H1 (cell line): Measurements from ENCODE around the gene KRTAP10-7. TPM values are rescaled to one million over a fixed set of nuclear protein-coding genes. Genes with fewer than 3 reads are reported as not detected.

Source experiments
- CTCF ChIA-PET: fragments of 300-600 bp; sonication (Branson Sonifier 250); formaldehyde crosslinking; loops from one replicate; lab custom pipeline; 2021; ENCODE audit not compliant: partially characterized antibody; lab: Charles Lee
- POLR2A ChIA-PET: fragments of 300-600 bp; sonication (Branson Sonifier 250); formaldehyde crosslinking; loops from one replicate; lab custom pipeline; 2021; ENCODE audit warnings: inconsistent platforms; ENCODE audit not compliant: partially characterized antibody; lab: Charles Lee
- DNase-seq, 2 experiments: peaks; one replicate each; pipeline versions ENCODE4 v3.0.0 to v3.0.0-alpha.2; 2010 to 2022; ENCODE audit warnings: low spot score in 2 of 2, low read depth in 1 of 2, mixed read lengths in 1 of 2
- FAIRE-seq: peaks from 2 replicates; lab custom pipeline; 2011; peaks lifted over from hg19 to GRCh38; lab: Jason Lieb, UNC
- H2AFZ ChIP-seq: 2 replicates; pipeline ENCODE4 v1.8.1; 2012; ENCODE audit warnings: low read length, inconsistent platforms
- H2AK5ac ChIP-seq: 2 replicates; pipeline ENCODE4 v1.6.1; 2013; ENCODE audit warnings: low read depth, low read length
- H2BK120ac ChIP-seq: replicated peaks from 2 replicates; pipeline ENCODE3; 2013; ENCODE audit warnings: low read depth, low read length, inconsistent platforms
- H2BK12ac ChIP-seq: 2 replicates; pipeline ENCODE4 v1.6.1; 2013; ENCODE audit warnings: low read depth, low read length
- H2BK15ac ChIP-seq: 2 replicates; pipeline ENCODE4 v1.6.1; 2013; ENCODE audit warnings: low read length
- H2BK20ac ChIP-seq: 2 replicates; pipeline ENCODE4 v1.6.1; 2013; ENCODE audit warnings: low read length
- H2BK5ac ChIP-seq: 2 replicates; pipeline ENCODE4 v1.6.1; 2013; ENCODE audit warnings: low read depth, low read length
- H3K14ac ChIP-seq: 2 replicates; pipeline ENCODE4 v1.6.1; 2013; ENCODE audit warnings: inconsistent platforms; ENCODE audit not compliant: insufficient read length
- H3K18ac ChIP-seq: 2 replicates; pipeline ENCODE4 v1.6.1; 2013; ENCODE audit warnings: low read length; ENCODE audit errors: extremely low read depth
- H3K23ac ChIP-seq: 2 replicates; pipeline ENCODE4 v1.6.1; 2013; ENCODE audit warnings: inconsistent platforms; ENCODE audit not compliant: insufficient read length
- H3K23me2 ChIP-seq: 2 replicates; pipeline ENCODE4 v1.6.1; 2013; ENCODE audit warnings: low read depth, low read length
- H3K27ac ChIP-seq: 2 replicates; pipeline ENCODE4 v1.6.1; 2011; ENCODE audit warnings: low read depth, low read length, inconsistent platforms
- H3K27me3 ChIP-seq, 4 experiments: replicated peaks in 1 of 4; 1 replicate in 1 of 4; 2 replicates in 3 of 4; pipeline versions ENCODE4 v1.6.1 to v1.8.1; 2011 to 2013; ENCODE audit warnings: low read length in 3 of 4, mild to moderate bottlenecking in 3 of 4, inconsistent platforms in 2 of 4, mixed read lengths in 2 of 4, moderate library complexity in 1 of 4; ENCODE audit not compliant: control insufficient read depth in 3 of 4, insufficient read depth in 3 of 4; ENCODE audit errors: extremely low read depth in 1 of 4
- H3K36me3 ChIP-seq, 4 experiments: 2 replicates each; pipeline versions ENCODE4 v1.6.1 to v1.8.1; 2011 to 2013; ENCODE audit warnings: mild to moderate bottlenecking in 4 of 4, low read length in 3 of 4, moderate library complexity in 2 of 4, control low read depth in 1 of 4, inconsistent platforms in 1 of 4; ENCODE audit not compliant: insufficient read depth in 4 of 4, control insufficient read depth in 2 of 4
- H3K4ac ChIP-seq: replicated peaks from 2 replicates; pipeline ENCODE3; 2013; ENCODE audit warnings: low read length, low read depth, mixed read lengths, inconsistent platforms; ENCODE audit not compliant: insufficient read length
- H3K4me1 ChIP-seq, 4 experiments: replicated peaks in 1 of 4; 1 replicate in 1 of 4; 2 replicates in 3 of 4; pipeline versions ENCODE4 v1.6.1 to v1.8.1; 2011 to 2013; ENCODE audit warnings: low read length in 3 of 4, inconsistent platforms in 2 of 4, mixed read lengths in 1 of 4; ENCODE audit not compliant: insufficient read depth in 4 of 4, control insufficient read depth in 3 of 4
- H3K4me2 ChIP-seq, 2 experiments: 2 replicates each; pipeline versions ENCODE4 v1.6.1 to v1.8.1; 2011 to 2013; ENCODE audit warnings: low read depth in 2 of 2, low read length in 2 of 2, control low read depth in 1 of 2, inconsistent platforms in 1 of 2, mild to moderate bottlenecking in 1 of 2; ENCODE audit not compliant: insufficient read depth in 1 of 2
- H3K4me3 ChIP-seq, 4 experiments: fragments of 200-600, 300-600 bp in 1 of 4; sonication (generic), shearing (Covaris generic), sonication (Bioruptor Twin) in 1 of 4; 2 replicates each; pipeline versions ENCODE4 v1.5.1 to v1.8.1; 2011 to 2016; ENCODE audit warnings: low read length in 4 of 4, low read depth in 3 of 4, control low read depth in 2 of 4, inconsistent platforms in 2 of 4, mild to moderate bottlenecking in 2 of 4, mixed read lengths in 1 of 4, moderate library complexity in 1 of 4; ENCODE audit not compliant: insufficient read depth in 2 of 4; ENCODE audit errors: extremely low read depth in 1 of 4
- H3K56ac ChIP-seq: replicated peaks from 2 replicates; pipeline ENCODE3; 2013; ENCODE audit warnings: low read depth, mild to moderate bottlenecking, mixed read lengths, low read length, inconsistent platforms; ENCODE audit not compliant: insufficient read length
- H3K79me1 ChIP-seq: 2 replicates; pipeline ENCODE4 v1.6.1; 2013; ENCODE audit warnings: low read depth, low read length, control low read depth
- H3K79me2 ChIP-seq, 2 experiments: 2 replicates each; pipeline versions ENCODE4 v1.6.1 to v1.8.1; 2012 to 2013; ENCODE audit warnings: low read length in 2 of 2, mild to moderate bottlenecking in 2 of 2, inconsistent platforms in 1 of 2; ENCODE audit not compliant: insufficient read depth in 2 of 2, control insufficient read depth in 1 of 2
- H3K9ac ChIP-seq, 4 experiments: replicated peaks in 1 of 4; 1 replicate in 1 of 4; 2 replicates in 3 of 4; pipeline versions ENCODE4 v1.6.1 to v1.8.1; 2011 to 2013; ENCODE audit warnings: low read depth in 3 of 4, low read length in 3 of 4, control low read depth in 2 of 4, mild to moderate bottlenecking in 2 of 4, moderate library complexity in 2 of 4, inconsistent platforms in 1 of 4; ENCODE audit errors: extremely low read depth in 1 of 4
- H3K9me3 ChIP-seq, 2 experiments: 2 replicates each; pipeline versions ENCODE4 v1.6.1 to v1.8.1; 2012 to 2013; ENCODE audit warnings: mild to moderate bottlenecking in 2 of 2, moderate library complexity in 2 of 2, control low read depth in 1 of 2, inconsistent platforms in 1 of 2, low read depth in 1 of 2, low read length in 1 of 2, mixed read lengths in 1 of 2; ENCODE audit not compliant: insufficient read depth in 2 of 2
- H4K20me1 ChIP-seq, 2 experiments: replicated peaks in 1 of 2; 2 replicates each; pipeline versions ENCODE3 to v1.8.1; 2011 to 2013; ENCODE audit warnings: inconsistent platforms in 2 of 2, low read length in 2 of 2, mild to moderate bottlenecking in 1 of 2; ENCODE audit not compliant: insufficient read depth in 2 of 2, control insufficient read depth in 1 of 2
- H4K5ac ChIP-seq: 2 replicates; pipeline ENCODE4 v1.6.1; 2013; ENCODE audit warnings: low read length, low read depth, mixed read lengths, inconsistent platforms; ENCODE audit not compliant: insufficient read length
- H4K8ac ChIP-seq: 2 replicates; pipeline ENCODE4 v1.8.0; 2013; ENCODE audit warnings: mild to moderate bottlenecking, moderate library complexity, low read length, inconsistent platforms; ENCODE audit not compliant: insufficient read depth; ENCODE audit errors: extremely low read depth
- H4K91ac ChIP-seq: replicated peaks from 2 replicates; pipeline ENCODE3; 2013; ENCODE audit warnings: low read length, mixed read lengths, inconsistent platforms; ENCODE audit not compliant: insufficient read length
- CREB1 ChIP-seq: IDR thresholded peaks from 2 replicates; pipeline ENCODE4 v1.6.1; 2012; ENCODE audit warnings: inconsistent platforms
- HDAC2 ChIP-seq, 2 experiments: fragments of 300-600 bp in 1 of 2; sonication (generic) in 1 of 2; IDR thresholded peaks; 2 replicates each; pipeline ENCODE4 v1.6.1; 2011 to 2012; ENCODE audit warnings: low read depth in 2 of 2, low read length in 2 of 2, mild to moderate bottlenecking in 2 of 2, moderate library complexity in 2 of 2, borderline replicate concordance in 1 of 2, inconsistent platforms in 1 of 2
- PHF8 ChIP-seq: fragments of 200-600 bp; sonication (generic); conservative IDR thresholded peaks from 2 replicates; pipeline ENCODE4 v1.7.1; 2012; ENCODE audit warnings: low read depth, mild to moderate bottlenecking, inconsistent platforms, low read length, moderate library complexity
- USF2 ChIP-seq: IDR thresholded peaks from 2 replicates; pipeline ENCODE4 v1.6.1; 2011; ENCODE audit warnings: low read length, improper control_type of control experiment
- WGBS, 2 experiments: shearing (Covaris generic) in 1 of 2; methylation state at CpG; one replicate each; pipeline versions ENCODE4 v1.1.6 to v1.1.7; 2013 to 2015; ENCODE audit warnings: low lambda C conversion rate in 2 of 2, mixed read lengths in 2 of 2, inconsistent platforms in 1 of 2, low coverage in 1 of 2, missing lambda C conversion rate in 1 of 2; ENCODE audit not compliant: insufficient replicate concordance in 2 of 2, insufficient coverage in 1 of 2, insufficient read length in 1 of 2; ENCODE audit errors: extremely low coverage in 1 of 2, missing lambda C conversion rate in 1 of 2; 5-methylcytosine and 5-hydroxymethylcytosine counted together
- polyA plus RNA-seq, 7 experiments: library from polyadenylated mRNA; depleted of rRNA in 3 of 7; stranded (reverse) in 5 of 7; unstranded in 2 of 7; fragments of >200 nt in 5 of 7; fragments of 200-250 nt in 2 of 7; gene quantifications; 1 replicate in 5 of 7; 2 replicates in 1 of 7; 4 replicates in 1 of 7; pipeline versions ENCODE4 v1.2.1 to v1.2.3, GENCODE V29; 2011 to 2013; ENCODE audit warnings: missing spikeins in 2 of 7, mixed read lengths in 2 of 7
- total RNA-seq: library from RNA; stranded (reverse); fragmentation: NEBNext Ultra II Directional; extraction: Animal tissue kit (Norgen Biotek cat#: 25700); gene quantifications from 2 replicates; pipeline ENCODE4 v1.2.1, GENCODE V29; 2021

Gene KRTAP10-7
- total and polyA plus RNA-seq, 2 of the 8 experiments (the other 6 are each of a cell fraction or from before 2014, with no cell fraction given): not detected

DNA sequence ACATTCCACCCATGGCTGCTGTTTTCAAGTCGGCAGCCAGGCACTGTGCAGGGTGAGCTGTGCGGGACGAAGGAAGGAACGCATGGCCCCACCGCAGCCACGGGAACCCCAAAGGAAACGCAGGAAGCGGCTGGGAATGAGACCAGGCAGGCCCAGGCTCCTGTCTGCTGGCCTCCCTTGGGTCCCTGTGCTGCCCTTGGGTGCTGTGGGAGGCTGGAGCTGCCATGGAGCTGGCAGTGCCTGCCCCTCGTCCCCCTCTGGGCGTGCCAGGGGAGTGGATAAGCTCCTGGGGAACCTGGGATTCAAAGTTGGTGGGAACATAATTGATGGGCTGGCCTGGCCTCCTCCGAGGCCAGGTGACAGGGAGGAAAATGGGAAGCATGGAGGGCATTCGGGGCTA is 32.1 kb upstream of the KRTAP10-7 start:
- Histone ChIP-seq H3K4ac (no peak overlapping the region), H3K4me3 (no peak overlapping the region), H3K27ac (no peak overlapping the region), H4K20me1 (no peaks in the 10 kb centered on the region), H3K56ac (no peak overlapping the region), H3K14ac (no peak overlapping the region), H3K79me1 (no peaks in the 10 kb centered on the region), H2AK5ac (no peak overlapping the region), H3K36me3 (no peaks in the 10 kb centered on the region), H2BK12ac (no peak overlapping the region), H4K91ac (no peak overlapping the region), H2BK5ac (no peak overlapping the region), H3K18ac (no peak overlapping the region; the same call in 1 of the 2 replicates), H3K79me2 (no peaks in the 10 kb centered on the region), H4K5ac (no peak overlapping the region), H3K9ac (no peak overlapping the region), H2AFZ (no peak overlapping the region; the same call in 1 of the 2 replicates), H3K23me2 (no peaks in the 10 kb centered on the region; the same call in 1 of the 2 replicates), H3K4me2 (no peak overlapping the region), H4K8ac (peak overlapping the region; percentile 57; the same call in 1 of the 2 replicates), H2BK120ac (no peak overlapping the region), H3K23ac (no peak overlapping the region), H2BK15ac (no peak overlapping the region), H3K27me3 (no peaks in the 10 kb centered on the region), H3K4me1 (peaks cover 0 to 3% (median 0%) of the 10 kb centered on the region in 4 experiments; a peak in 1 of 7 replicates), H2BK20ac (no peak overlapping the region), H3K9me3 (peaks cover 7 to 13% of the 10 kb centered on the region in 2 experiments; a peak in 3 of 4 replicates)
- FAIRE-seq (no peak), DNase-seq (no peak)
- WGBS, 2 experiments: 91% methylated on average over 12 of the region's 12 CpGs; no CpG with 5 or more reads in 1 of the 2 experiments
- CTCF ChIA-PET: interaction anchor here (0.7 to 1.6 kb wide), 4 partner anchors 10 to 41 kb away, joined by 3 to 5 read pairs (median 3); partner anchors contain the start of genes KRTAP10-3 and KRTAP10-5
- TF ChIP-seq USF2 (no peak), PHF8 (no peak), CREB1 (no peak), HDAC2 (IDR thresholded peaks at IDR 0.05; ENCODE audit: borderline replicate concordance in 1 of 2, low read depth in 2 of 2, low read length in 2 of 2) (no peak)
- POLR2A ChIA-PET: no interaction called here
